Measurements from ENCODE around the gene ADARB2.

- TF ChIP-seq EZH2 (IDR thresholded peaks at IDR 0.05; ENCODE audit: insufficient read depth, poor library complexity, severe bottlenecking) (no peak), EZH2phosphoT487 (IDR thresholded peaks at IDR 0.05; ENCODE audit: insufficient read depth, low read depth) (no peak)
These were observed 463.1 kb downstream of the ADARB2 start for GRCh38 chr10:1274111-1274661.
